ENCODE measurements around the gene BEX5. TPM values are rescaled to one million over a fixed set of nuclear protein-coding genes. Genes with fewer than 3 reads are reported as not detected.

BEX5 gene
- total and polyA plus RNA-seq, 3 experiments from 2014 or later: 1.5 to 5.8 (median 2.0) TPM

Other genes starting within 250 kb of the BEX5 start
- gene ZMAT1, start 223.9 kb downstream of the BEX5 start, total RNA-seq: 1 to 10 TPM; 3.2 to 4.4 TPM
- 2.5 TPM for gene ZMAT1, start 223.9 kb downstream of the BEX5 start, polyA plus RNA-seq
- not detected for gene TCEAL2, start 30.3 kb downstream of the BEX5 start, total RNA-seq
- 0.33 TPM for gene TCEAL2, start 30.3 kb downstream of the BEX5 start, polyA plus RNA-seq
- gene TCEAL6, start 13.5 kb downstream of the BEX5 start, total RNA-seq: not detected
- gene TCEAL6, start 13.5 kb downstream of the BEX5 start, polyA plus RNA-seq: not detected
- not detected for gene TCP11X1, start 59.3 kb upstream of the BEX5 start, total RNA-seq
- not detected for gene TCP11X1, start 59.3 kb upstream of the BEX5 start, polyA plus RNA-seq
- gene NXF2, start 91.2 kb upstream of the BEX5 start, total RNA-seq: not detected
- not detected for gene NXF2, start 91.2 kb upstream of the BEX5 start, polyA plus RNA-seq